Measurements from ENCODE around the gene POLD1. TPM values are rescaled to one million over a fixed set of nuclear protein-coding genes. Genes with fewer than 3 reads are reported as not detected.

Gene POLD1
- total RNA-seq, 1 donor from 2014 or later, result 36.7 TPM

GRCh38 chr19:50416034-50416977 lies 32.2 kb downstream of the POLD1 start:
- Mint-ChIP-seq H3K27me3 (ENCODE audit: insufficient read depth, low read depth) (peaks cover 12% of the 10 kb centered on the region), H3K9me3 (no peaks in the 10 kb centered on the region), H3K27ac (no peak overlapping the region), H3K4me3 (no peak overlapping the region), H3K4me1 (peaks cover 15% of the 10 kb centered on the region), H3K36me3 (peaks cover 7% of the 10 kb centered on the region)
- Histone ChIP-seq H3F3A (ENCODE audit: low read depth) (peaks cover 12% of the 10 kb centered on the region), H3K9me3 (ENCODE audit: low read depth) (no peaks in the 10 kb centered on the region), H3K9ac (no peak overlapping the region), H3K79me2 (ENCODE audit: low read depth) (no peaks in the 10 kb centered on the region), H3K27me3 (peaks cover 30% of the 10 kb centered on the region), H3K36me3 (no peaks in the 10 kb centered on the region), H3K4me3 (no peak overlapping the region), H3K4me1 (peaks cover 7% of the 10 kb centered on the region), H2AFZ (replicated peaks) (no peak overlapping the region), H3K4me2 (no peak overlapping the region), H4K20me1 (ENCODE audit: low read depth) (peaks cover 14% of the 10 kb centered on the region), H3K27ac (no peak overlapping the region)
- no peak for TF ChIP-seq EZH2 (IDR thresholded peaks at IDR 0.05)
- no peak for TF ChIP-seq EZH2phosphoT487 (IDR thresholded peaks at IDR 0.05)
- no peak for TF ChIP-seq CTCF (IDR thresholded peaks at IDR 0.05)
- DNase-seq (ENCODE audit: low spot score), result no peak

- Histone ChIP-seq H3K27ac (no peak overlapping the region), H3F3A (ENCODE audit: low read depth) (peaks cover 12% of the 10 kb centered on the region), H2AFZ (replicated peaks) (no peak overlapping the region), H3K36me3 (no peaks in the 10 kb centered on the region), H3K79me2 (ENCODE audit: low read depth) (no peaks in the 10 kb centered on the region), H3K27me3 (peaks cover 30% of the 10 kb centered on the region), H3K9me3 (ENCODE audit: low read depth) (no peaks in the 10 kb centered on the region), H3K4me2 (no peak overlapping the region), H3K9ac (no peak overlapping the region), H3K4me3 (no peak overlapping the region), H4K20me1 (ENCODE audit: low read depth) (peaks cover 14% of the 10 kb centered on the region), H3K4me1 (peaks cover 7% of the 10 kb centered on the region)
- H3K9me3 Mint-ChIP-seq, result no peaks in the 10 kb centered on the region
- no peak for DNase-seq (ENCODE audit: low spot score)
- peaks cover 15% of the 10 kb centered on the region for H3K4me1 Mint-ChIP-seq
- no peak overlapping the region for H3K4me3 Mint-ChIP-seq
- no peak for TF ChIP-seq EZH2phosphoT487 (IDR thresholded peaks at IDR 0.05)
- no peak for TF ChIP-seq CTCF (IDR thresholded peaks at IDR 0.05)
- TF ChIP-seq EZH2 (IDR thresholded peaks at IDR 0.05), result no peak
- H3K36me3 Mint-ChIP-seq, result peaks cover 5% of the 10 kb centered on the region
- H3K27ac Mint-ChIP-seq, result no peak overlapping the region
- peaks cover 15% of the 10 kb centered on the region for H3K27me3 Mint-ChIP-seq (ENCODE audit: insufficient read depth, low read depth)
Measured at GRCh38 chr19:50417111-50418081, 33.2 kb downstream of the POLD1 start.

- Histone ChIP-seq H3K27me3 (peaks cover 30% of the 10 kb centered on the region), H3K4me1 (peaks cover 7% of the 10 kb centered on the region), H3K36me3 (no peaks in the 10 kb centered on the region), H3K27ac (no peak within 1 kb of the TSS), H3K4me2 (peak within 1 kb of the TSS; percentile 79), H3K4me3 (peak within 1 kb of the TSS; percentile 37), H4K20me1 (ENCODE audit: low read depth) (peaks cover 14% of the 10 kb centered on the region), H3F3A (ENCODE audit: low read depth) (peaks cover 11% of the 10 kb centered on the region), H3K9ac (no peak within 1 kb of the TSS), H3K9me3 (ENCODE audit: low read depth) (no peaks in the 10 kb centered on the region), H2AFZ (replicated peaks) (peak within 1 kb of the TSS; percentile 63), H3K79me2 (ENCODE audit: low read depth) (no peaks in the 10 kb centered on the region)
- peak; percentile 24 for DNase-seq (ENCODE audit: low spot score)
- Mint-ChIP-seq H3K27ac (no peak within 1 kb of the TSS), H3K4me3 (no peak within 1 kb of the TSS), H3K4me1 (peaks cover 15% of the 10 kb centered on the region), H3K9me3 (no peaks in the 10 kb centered on the region), H3K27me3 (ENCODE audit: insufficient read depth, low read depth) (peaks cover 13% of the 10 kb centered on the region), H3K36me3 (no peaks in the 10 kb centered on the region)
- TF ChIP-seq CTCF (IDR thresholded peaks at IDR 0.05), result no peak
Measured at GRCh38 chr19:50418176-50419021, 34.3 kb downstream of the POLD1 start, which contains the start of gene SPIB. SPIB (plus strand) TSS chr19:50418938; CDS start chr19:50418963, 25 bp downstream.

All from neural progenitor cell (in vitro differentiated cells).